GM10266 (cell line): ENCODE data around the gene KIRREL3.

Experiments
- DNase-seq: peaks from one replicate; pipeline ENCODE4 v3.0.0; 2012; ENCODE audit errors: extremely low spot score
- CTCF ChIP-seq: IDR thresholded peaks from 2 replicates; pipeline ENCODE4 v1.5.1; 2012; ENCODE audit warnings: mild to moderate bottlenecking, low read depth; ENCODE audit not compliant: control insufficient read depth, insufficient read depth; ENCODE audit errors: missing control alignments

Gene KIRREL3

GRCh38 chr11:126747315-126747714, 253.3 kb downstream of the KIRREL3 start:
- TF ChIP-seq CTCF, result no peak

GRCh38 chr11:126746443-126746842, 254.1 kb downstream of the KIRREL3 start:
- DNase-seq, result no peak
- no peak for TF ChIP-seq CTCF

More at GRCh38 chr11:126747315-126747714, 253.3 kb downstream of the KIRREL3 start:
- no peak for DNase-seq

- no peak for DNase-seq
- no peak for TF ChIP-seq CTCF
Observed at GRCh38 chr11:126744699-126745098, 255.9 kb downstream of the KIRREL3 start.

- TF ChIP-seq CTCF, result no peak
Observed at GRCh38 chr11:126743628-126744027, 256.9 kb downstream of the KIRREL3 start.

GRCh38 chr11:126742582-126742981, 258.0 kb downstream of the KIRREL3 start:
- no peak for DNase-seq
- no peak for TF ChIP-seq CTCF

More at GRCh38 chr11:126743628-126744027, 256.9 kb downstream of the KIRREL3 start:
- DNase-seq, result no peak

GRCh38 chr11:126740846-126741245, 259.7 kb downstream of the KIRREL3 start:
- no peak for DNase-seq
- no peak for TF ChIP-seq CTCF

- no peak for DNase-seq
- no peak for TF ChIP-seq CTCF
Observed at GRCh38 chr11:126739499-126740145, 260.9 kb downstream of the KIRREL3 start.
